ENCODE data around the gene MMUT.
"Not testable (repeated sequence)": the region's sequence is repeated elsewhere in the genome, so short reads cannot be mapped to it uniquely, and the experiment has no call there.

Gene MMUT

DNA sequence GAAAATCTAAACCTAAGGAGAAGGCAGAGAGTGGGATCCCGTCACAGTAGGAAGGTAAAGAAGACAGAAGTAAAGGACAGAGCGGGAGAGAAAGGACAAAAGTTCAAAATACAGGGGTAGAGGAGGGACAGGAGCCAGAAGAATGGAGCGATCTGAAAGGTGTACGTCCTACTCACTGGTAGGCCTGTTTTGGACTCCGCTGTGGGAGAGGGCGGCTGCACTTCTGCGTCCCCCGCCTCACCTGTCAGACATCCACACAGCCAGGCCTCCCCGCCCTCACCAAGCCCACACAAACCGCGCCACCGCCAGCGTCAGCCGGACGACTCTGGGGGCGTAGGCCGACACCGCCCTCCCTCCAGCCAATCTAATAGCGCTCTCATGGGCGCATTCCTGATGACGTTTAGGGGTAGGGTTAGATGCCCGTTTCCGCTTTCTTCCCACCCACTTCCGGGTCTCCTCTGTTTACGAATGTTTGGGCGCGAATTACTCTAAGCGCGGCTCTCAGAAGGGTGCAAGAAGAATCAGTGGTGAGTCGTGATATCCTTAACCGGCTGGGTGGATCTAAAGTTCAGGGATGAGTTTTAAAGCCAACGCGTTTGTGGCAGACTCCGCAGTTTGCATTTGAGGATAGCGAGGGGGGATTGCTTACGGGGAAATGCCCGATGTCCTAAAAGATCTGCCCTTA lies at the start of gene MMUT, which contains the start of gene CENPQ:
Gene MMUT, minus strand, starts transcription at position 327 of the 685 bp plus-strand sequence. CDS start 3,787 bp downstream, outside the sequence.
Gene CENPQ, plus strand, starts transcription at position 444 of the 685 bp plus-strand sequence. CDS start 6,807 bp downstream, outside the sequence.
- peak; percentile 82 for DNase-seq (ENCODE audit: low read depth)

- DNase-seq (ENCODE audit: low read depth), result no peak
Observed at GRCh38 chr6:49509342-49509741, 46.3 kb upstream of the MMUT start.

GRCh38 chr6:49506569-49507111 lies 43.6 kb upstream of the MMUT start:
- DNase-seq (ENCODE audit: low read depth), result no peak

DNA sequence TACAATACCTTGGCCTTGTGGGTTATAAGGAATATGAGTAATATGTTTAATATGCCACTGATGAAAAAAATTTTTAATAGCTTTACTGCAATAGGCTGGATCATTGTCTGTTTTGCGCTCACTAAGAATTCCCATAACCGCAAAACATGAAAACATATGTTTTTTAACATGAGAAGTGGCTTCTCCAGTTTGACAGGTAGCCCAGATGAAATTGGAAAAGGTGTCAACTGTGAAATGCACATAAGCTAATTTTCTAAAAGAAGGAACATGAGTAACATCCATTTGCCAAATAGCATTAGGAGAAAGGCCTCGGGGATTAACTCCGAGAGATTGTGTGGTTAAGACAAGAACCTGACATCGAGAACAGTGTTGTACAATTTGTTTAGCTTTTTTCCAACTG lies 41.6 kb upstream of the MMUT start:
- no peak for DNase-seq (ENCODE audit: low read depth)

DNA sequence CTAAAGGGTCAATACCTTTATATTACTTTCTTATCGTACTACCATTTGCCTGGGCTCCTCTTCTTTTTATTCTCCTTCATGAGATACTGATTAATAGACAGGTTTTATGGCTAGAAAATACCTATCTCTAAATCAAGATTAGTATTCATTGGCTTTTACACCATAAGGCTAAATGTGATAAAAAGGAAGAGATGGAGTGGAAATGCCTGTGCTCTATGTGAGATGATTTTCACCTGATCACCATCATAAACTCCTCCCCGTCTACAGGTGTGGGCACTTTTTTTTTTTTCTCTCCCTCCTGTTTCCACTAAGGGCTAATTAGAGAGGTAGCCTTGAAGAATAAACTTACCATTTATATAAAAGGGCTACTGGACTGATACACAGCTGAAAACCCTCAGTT lies 36.6 kb upstream of the MMUT start, which contains the start of gene GLYATL3:
Gene GLYATL3, plus strand, starts transcription at position 301 of the 400 bp plus-strand sequence. CDS start 12,068 bp downstream, outside the sequence.
- no peak for DNase-seq (ENCODE audit: low read depth)

GRCh38 chr6:49499126-49499525 lies 36.1 kb upstream of the MMUT start:
- DNase-seq (ENCODE audit: low read depth), result no peak

DNA sequence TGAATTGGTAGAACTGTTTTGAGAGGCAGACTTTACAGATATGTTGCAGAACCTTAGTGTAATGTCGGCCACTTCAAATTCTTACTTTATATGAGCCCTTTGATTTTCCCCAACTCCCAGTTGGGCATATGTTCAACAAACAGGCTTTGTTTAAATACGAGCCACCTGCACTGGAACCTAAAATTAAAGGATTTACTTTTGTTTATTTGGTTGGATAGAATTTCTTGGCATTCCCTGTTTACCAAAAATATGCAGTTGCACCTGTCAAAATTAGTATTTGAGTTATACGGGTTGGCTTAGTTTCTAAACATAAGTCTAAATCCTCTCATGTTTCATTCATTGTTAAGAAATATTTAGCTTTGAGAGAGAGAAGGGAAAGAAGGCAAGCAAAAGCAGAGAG lies 34.3 kb upstream of the MMUT start:
- no peak for DNase-seq (ENCODE audit: low read depth)

GRCh38 chr6:49490633-49491032 lies 27.6 kb upstream of the MMUT start:
- no peak for DNase-seq (ENCODE audit: low read depth)

DNA sequence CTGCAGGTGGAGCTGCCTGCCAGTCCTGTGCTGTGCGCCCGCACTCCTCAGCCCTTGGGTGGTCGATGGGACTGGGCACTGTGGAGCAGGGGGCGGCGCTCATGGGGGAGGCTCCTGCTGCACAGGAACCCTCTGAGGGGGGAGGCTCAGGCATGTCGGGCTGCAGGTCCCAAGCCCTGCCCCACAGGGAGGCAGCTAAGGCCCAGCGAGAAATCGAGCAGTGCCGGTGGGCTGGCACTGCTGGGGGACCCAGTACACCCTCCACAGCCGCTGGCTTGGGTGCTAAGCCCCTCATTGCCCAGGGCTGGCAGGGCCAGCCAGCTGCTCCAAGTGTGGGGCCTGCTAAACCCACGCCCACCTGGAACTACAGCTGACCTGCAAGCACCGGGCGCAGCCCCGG lies 20.3 kb upstream of the MMUT start:
- not testable (repeated sequence) for DNase-seq (ENCODE audit: low read depth)

GRCh38 chr6:49481846-49482245 lies 18.8 kb upstream of the MMUT start:
- not testable (repeated sequence) for DNase-seq (ENCODE audit: low read depth)

GRCh38 chr6:49479308-49479970 lies 16.4 kb upstream of the MMUT start:
- no peak for DNase-seq (ENCODE audit: low read depth)

- not testable (repeated sequence) for DNase-seq (ENCODE audit: low read depth)
Observed at GRCh38 chr6:49476564-49476963, 13.5 kb upstream of the MMUT start.

- DNase-seq (ENCODE audit: low read depth), result no peak
Observed at GRCh38 chr6:49468042-49468441, 5.0 kb upstream of the MMUT start.

GRCh38 chr6:49464691-49465090 lies 1.6 kb upstream of the MMUT start:
- no peak for DNase-seq (ENCODE audit: low read depth)

- DNase-seq (ENCODE audit: low read depth), result no peak
Observed at GRCh38 chr6:49463612-49463967, 537 bp upstream of the MMUT start.

GRCh38 chr6:49462599-49462926 lies 490 bp downstream of the MMUT start:
- DNase-seq (ENCODE audit: low read depth), result no peak

DNA sequence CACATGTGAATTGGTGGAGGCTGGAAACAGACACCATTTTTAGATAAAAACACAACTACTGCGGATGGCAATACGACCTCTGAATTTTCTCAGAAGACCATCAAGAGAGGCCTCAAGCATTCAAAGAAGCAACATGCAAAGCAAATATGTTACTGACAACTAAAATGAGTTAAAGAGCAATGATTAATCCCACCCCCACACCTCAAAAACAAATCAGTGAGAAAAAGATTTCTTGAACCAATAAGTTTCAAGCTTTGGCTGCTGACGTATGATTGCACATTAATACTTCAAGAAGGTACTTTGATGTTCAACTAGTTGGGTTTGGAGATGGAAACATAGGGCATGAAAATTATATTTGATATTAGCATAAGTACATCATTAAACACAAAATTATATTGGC lies 982 bp downstream of the MMUT start:
- DNase-seq (ENCODE audit: low read depth), result no peak

- no peak for DNase-seq (ENCODE audit: low read depth)
Observed at GRCh38 chr6:49457771-49458170, 5.3 kb downstream of the MMUT start.

DNA sequence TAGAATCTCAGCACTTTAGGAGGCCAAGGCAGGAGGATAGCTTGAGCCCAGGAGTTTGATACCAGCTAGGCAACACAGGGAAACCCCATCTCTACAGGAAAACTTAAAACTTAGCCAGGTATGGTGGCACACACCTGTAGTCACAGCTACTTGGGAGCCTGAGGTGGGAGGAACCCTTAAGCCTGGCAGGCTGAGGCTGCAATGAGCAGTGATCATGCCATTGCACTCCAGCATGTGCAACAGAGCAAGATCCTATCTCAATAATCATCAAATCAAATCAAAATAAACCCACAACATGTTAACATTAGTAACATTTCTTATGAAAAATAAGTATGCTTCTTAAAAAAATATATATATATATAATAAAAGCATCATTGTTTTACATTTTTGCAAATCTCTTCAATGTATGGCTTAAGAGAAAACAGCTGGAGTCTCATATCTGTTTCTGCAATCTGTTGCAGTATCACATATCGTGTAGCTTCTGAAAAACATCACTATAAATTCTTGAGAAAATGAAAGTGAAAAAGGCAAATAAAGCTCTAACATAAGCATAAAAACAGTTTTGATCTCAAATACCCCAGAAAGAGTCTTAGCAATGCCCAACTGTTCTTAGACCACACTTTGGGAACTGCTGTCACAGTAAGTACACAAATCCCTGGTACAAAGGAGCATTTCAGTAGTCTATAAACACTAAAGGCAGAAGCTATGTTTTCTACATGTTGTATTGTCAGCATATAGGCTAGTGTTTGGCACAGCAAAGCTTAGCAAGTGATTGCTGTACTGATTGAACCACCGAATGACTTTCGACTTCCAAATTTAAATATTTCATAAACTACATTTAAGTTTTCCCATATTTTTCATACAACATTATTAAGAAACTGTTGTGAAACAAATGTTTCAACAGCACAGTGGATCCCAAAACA lies 8.0 kb downstream of the MMUT start:
- DNase-seq (ENCODE audit: low read depth), result no peak

- no peak for DNase-seq (ENCODE audit: low read depth)
Observed at GRCh38 chr6:49453221-49453620, 9.8 kb downstream of the MMUT start.

- no peak for DNase-seq (ENCODE audit: low read depth)
Observed at GRCh38 chr6:49430866-49431265, 32.2 kb downstream of the MMUT start.

DNA sequence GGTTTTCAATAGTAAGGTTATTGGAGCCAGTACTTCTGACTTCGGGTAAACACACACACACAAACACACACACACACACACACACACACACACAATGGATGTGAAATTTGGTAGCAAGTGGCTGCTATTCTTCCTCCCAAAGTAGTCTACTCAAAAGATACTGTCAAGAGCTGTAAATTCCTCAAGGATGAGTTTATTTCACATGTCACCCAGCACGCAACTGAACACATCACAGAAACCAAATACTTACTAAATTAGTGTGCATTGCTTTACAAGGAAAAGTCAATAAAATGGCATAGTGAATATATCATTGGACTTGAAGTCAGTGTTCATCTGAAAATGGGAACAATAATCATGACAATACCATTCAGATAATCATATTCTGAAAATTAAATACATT lies 32.9 kb downstream of the MMUT start:
- no peak for DNase-seq (ENCODE audit: low read depth)

All from fibroblast of the conjunctiva (primary cell).